BJ (cell line): ENCODE measurements around the gene IQCB1. TPM values are rescaled to one million over a fixed set of nuclear protein-coding genes. Genes with fewer than 3 reads are reported as not detected.
A peak's percentile ranks its signal among the peaks of the same experiment; 100 is the strongest.

ENCODE experiments used
- CTCF ChIA-PET: fragments of 350-600 bp; formaldehyde crosslinking; extraction: SDS; loops from one replicate; lab custom pipeline; 2021; ENCODE audit warnings: antibody characterized with exemption, inconsistent platforms; lab: Yijun Ruan, JAX
- POLR2A ChIA-PET: fragments of 300-600 bp; sonication (Branson Sonifier 250); formaldehyde crosslinking; extraction: SDS; loops from one replicate; lab custom pipeline; 2021; ENCODE audit warnings: antibody characterized with exemption; lab: Charles Lee
- DNase-seq: peaks from one replicate; pipeline ENCODE4 v3.0.0-alpha.2; 2011; ENCODE audit warnings: low read depth
- H3K27me3 ChIP-seq: 2 replicates; pipeline ENCODE4 v1.6.0; 2011; ENCODE audit warnings: low read length; ENCODE audit not compliant: control insufficient read depth, insufficient read depth
- H3K36me3 ChIP-seq: 2 replicates; pipeline ENCODE4 v1.5.1; 2011; ENCODE audit warnings: low read length; ENCODE audit not compliant: control insufficient read depth, insufficient read depth
- H3K4me3 ChIP-seq: 2 replicates; pipeline ENCODE4 v1.5.1; 2011; ENCODE audit warnings: low read depth, mild to moderate bottlenecking, control low read depth, low read length
- polyA minus RNA-seq: library from RNA; depleted of rRNA, polyadenylated mRNA; stranded (reverse); fragments of >200 nt; gene quantifications from 2 replicates; pipeline ENCODE4 v1.2.3, GENCODE V29; 2011; rRNA and poly(A)+ RNA removed
- polyA plus RNA-seq: library from polyadenylated mRNA; depleted of rRNA; stranded (reverse); fragments of >200 nt; gene quantifications from 2 replicates; pipeline ENCODE4 v1.2.3, GENCODE V29; 2011; rRNA removed
- TF ChIP-seq, protein P1 (sequence below): IDR thresholded peaks from 2 replicates; pipeline ENCODE4 v1.5.1; 2011; ENCODE audit warnings: low read depth, mild to moderate bottlenecking, control low read depth, inconsistent platforms, low read length, moderate library complexity; ENCODE audit not compliant: insufficient read depth

Gene IQCB1, protein sequence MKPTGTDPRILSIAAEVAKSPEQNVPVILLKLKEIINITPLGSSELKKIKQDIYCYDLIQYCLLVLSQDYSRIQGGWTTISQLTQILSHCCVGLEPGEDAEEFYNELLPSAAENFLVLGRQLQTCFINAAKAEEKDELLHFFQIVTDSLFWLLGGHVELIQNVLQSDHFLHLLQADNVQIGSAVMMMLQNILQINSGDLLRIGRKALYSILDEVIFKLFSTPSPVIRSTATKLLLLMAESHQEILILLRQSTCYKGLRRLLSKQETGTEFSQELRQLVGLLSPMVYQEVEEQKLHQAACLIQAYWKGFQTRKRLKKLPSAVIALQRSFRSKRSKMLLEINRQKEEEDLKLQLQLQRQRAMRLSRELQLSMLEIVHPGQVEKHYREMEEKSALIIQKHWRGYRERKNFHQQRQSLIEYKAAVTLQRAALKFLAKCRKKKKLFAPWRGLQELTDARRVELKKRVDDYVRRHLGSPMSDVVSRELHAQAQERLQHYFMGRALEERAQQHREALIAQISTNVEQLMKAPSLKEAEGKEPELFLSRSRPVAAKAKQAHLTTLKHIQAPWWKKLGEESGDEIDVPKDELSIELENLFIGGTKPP
- polyA plus RNA-seq (6.1 and 10.6 TPM in 2 replicates), polyA minus RNA-seq (3.2 and 5.4 TPM in 2 replicates)

- TF ChIP-seq, protein P1, sequence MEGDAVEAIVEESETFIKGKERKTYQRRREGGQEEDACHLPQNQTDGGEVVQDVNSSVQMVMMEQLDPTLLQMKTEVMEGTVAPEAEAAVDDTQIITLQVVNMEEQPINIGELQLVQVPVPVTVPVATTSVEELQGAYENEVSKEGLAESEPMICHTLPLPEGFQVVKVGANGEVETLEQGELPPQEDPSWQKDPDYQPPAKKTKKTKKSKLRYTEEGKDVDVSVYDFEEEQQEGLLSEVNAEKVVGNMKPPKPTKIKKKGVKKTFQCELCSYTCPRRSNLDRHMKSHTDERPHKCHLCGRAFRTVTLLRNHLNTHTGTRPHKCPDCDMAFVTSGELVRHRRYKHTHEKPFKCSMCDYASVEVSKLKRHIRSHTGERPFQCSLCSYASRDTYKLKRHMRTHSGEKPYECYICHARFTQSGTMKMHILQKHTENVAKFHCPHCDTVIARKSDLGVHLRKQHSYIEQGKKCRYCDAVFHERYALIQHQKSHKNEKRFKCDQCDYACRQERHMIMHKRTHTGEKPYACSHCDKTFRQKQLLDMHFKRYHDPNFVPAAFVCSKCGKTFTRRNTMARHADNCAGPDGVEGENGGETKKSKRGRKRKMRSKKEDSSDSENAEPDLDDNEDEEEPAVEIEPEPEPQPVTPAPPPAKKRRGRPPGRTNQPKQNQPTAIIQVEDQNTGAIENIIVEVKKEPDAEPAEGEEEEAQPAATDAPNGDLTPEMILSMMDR: no peak
- H3K4me3 ChIP-seq: peak within 1 kb of the TSS; percentile 65
- no peaks in the 10 kb centered on the region for H3K36me3 ChIP-seq
- ChIA-PET CTCF (no interaction called here), POLR2A (no interaction called here)
- DNase-seq: peak; percentile 70
- H3K27me3 ChIP-seq: no peaks in the 10 kb centered on the region
These were observed at the start of gene IQCB1, which contains the start of gene EAF2 for GRCh38 chr3:121834671-121835464. Gene IQCB1 (minus strand): TSS chr3:121835060. CDS start chr3:121828960, 6,100 bp downstream. Gene EAF2 (plus strand): TSS chr3:121835209. CDS start chr3:121835286, 77 bp downstream.

DNA sequence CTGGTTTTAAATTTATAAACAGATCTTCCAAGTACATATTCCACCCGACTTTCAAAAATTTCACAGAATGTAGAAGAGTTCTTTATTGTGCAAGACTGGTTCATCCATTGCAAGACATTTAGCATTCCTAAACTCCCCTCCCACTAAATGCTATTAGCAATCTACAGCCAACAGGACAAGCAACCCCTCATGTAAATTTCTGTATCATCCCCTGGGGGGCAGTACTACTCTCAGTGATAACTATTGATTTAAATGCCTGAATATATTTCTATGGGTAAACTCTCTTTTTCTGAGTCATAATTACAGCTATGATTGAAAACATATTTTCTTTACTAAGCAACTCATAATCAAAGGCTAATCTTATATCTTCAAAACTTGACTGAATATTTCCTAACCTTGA is 48.6 kb upstream of the IQCB1 start:
- POLR2A ChIA-PET: interaction anchor here (0.6 kb wide), 1 partner anchor 13 kb away, joined by 3 read pairs; no protein-coding TSS in a partner anchor
- no peak for DNase-seq
- Histone ChIP-seq H3K4me3 (no peak overlapping the region), H3K36me3 (no peaks in the 10 kb centered on the region), H3K27me3 (no peaks in the 10 kb centered on the region)
- TF ChIP-seq, protein P1: peak; percentile 36
- CTCF ChIA-PET: interaction anchor here (0.6 to 1.2 kb wide), 4 partner anchors 9 to 360 kb away, joined by 3 to 4 read pairs (median 3); no protein-coding TSS in a partner anchor

DNA sequence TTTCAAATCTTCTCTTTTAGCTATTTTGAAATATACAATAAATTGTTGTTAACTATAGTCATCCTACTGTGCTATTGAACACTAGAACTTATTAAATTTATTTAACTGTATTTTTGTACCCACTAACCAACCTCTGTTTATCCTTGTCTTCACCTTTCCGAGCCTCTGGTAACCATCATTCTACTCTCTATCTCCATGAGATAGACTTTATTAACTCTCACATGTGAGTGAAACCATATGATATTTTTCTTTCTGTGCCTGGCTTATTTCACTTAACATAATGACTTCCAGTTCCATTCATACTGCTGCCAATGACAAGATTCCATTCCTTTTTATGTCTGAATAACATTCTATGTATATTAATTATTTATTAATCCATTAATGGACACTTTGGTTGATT is 43.6 kb upstream of the IQCB1 start:
- ChIA-PET POLR2A (no interaction called here), CTCF (no interaction called here)
- TF ChIP-seq, protein P1: no peak
- Histone ChIP-seq H3K27me3 (no peaks in the 10 kb centered on the region), H3K36me3 (no peaks in the 10 kb centered on the region), H3K4me3 (no peak overlapping the region)
- no peak for DNase-seq

DNA sequence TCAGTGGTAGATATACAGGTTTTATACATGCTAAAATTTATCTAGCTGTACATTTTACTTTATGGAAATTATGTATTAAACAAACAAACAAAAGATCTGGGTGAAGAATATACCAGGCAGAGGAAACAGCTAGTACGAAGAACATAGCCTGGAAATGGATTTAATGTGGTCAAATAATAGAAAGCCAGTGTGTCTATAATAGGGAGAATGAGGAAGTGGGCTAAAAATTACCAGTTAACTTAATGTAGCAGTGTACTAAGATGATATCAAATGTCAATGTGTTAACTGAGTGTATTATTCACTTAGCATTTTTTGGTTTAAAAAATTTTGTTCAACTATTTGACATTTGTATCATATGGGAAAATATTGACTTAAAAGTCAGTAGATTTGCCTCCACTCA is 36.6 kb upstream of the IQCB1 start:
- no peak overlapping the region for H3K4me3 ChIP-seq
- H3K36me3 ChIP-seq: no peaks in the 10 kb centered on the region
- POLR2A ChIA-PET: no interaction called here
- TF ChIP-seq, protein P1: no peak
- no peaks in the 10 kb centered on the region for H3K27me3 ChIP-seq
- CTCF ChIA-PET: no interaction called here
- DNase-seq: no peak
